ENCODE data around the gene DBN1. TPM values are rescaled to one million over a fixed set of nuclear protein-coding genes. Genes with fewer than 3 reads are reported as not detected.

The DBN1 gene
- total and polyA plus RNA-seq, 2 of the 8 experiments (the other 6 are each of a cell fraction or from before 2014, with no cell fraction given) = 168 to 333 TPM

- POLR2A ChIA-PET (ENCODE audit: partially characterized antibody) = interaction anchor here (1.0 to 67.5 kb wide), 3 partner anchors 7 to 71 kb away, joined by 3 to 3349 read pairs (median 3349); partner anchors contain the start of genes DBN1, DOK3, PDLIM7 and PRR7
- peaks cover 3% of the 10 kb centered on the region; the same call in 1 of the 2 replicates for H3K79me1 ChIP-seq (ENCODE audit: low read depth, low read length)
Measured at GRCh38 chr5:177462021-177462670, 11.3 kb downstream of the DBN1 start.

More at GRCh38 chr5:177462021-177462670, 11.3 kb downstream of the DBN1 start:
- FAIRE-seq (no peak), DNase-seq (ENCODE audit: low read depth in 1 of 2, low spot score in 2 of 2) (no peak)
- no peak overlapping the region for H4K91ac ChIP-seq (replicated peaks; ENCODE audit: insufficient read length, low read length)
- H3K79me2 ChIP-seq (ENCODE audit: control insufficient read depth in 1 of 2, insufficient read depth in 2 of 2, low read length in 2 of 2) = peaks cover 0 to 7% of the 10 kb centered on the region in 2 experiments; a peak in 2 of 4 replicates
- no peaks in the 10 kb centered on the region for H3K27me3 ChIP-seq (replicated peaks in 1 of 4; ENCODE audit: control insufficient read depth in 3 of 4, extremely low read depth in 1 of 4, insufficient read depth in 3 of 4, low read length in 3 of 4)
- H2BK5ac ChIP-seq (ENCODE audit: low read depth, low read length) = no peak overlapping the region; the same call in 1 of the 2 replicates
- no peak overlapping the region for H4K5ac ChIP-seq (ENCODE audit: insufficient read length, low read depth, low read length)
- no peak overlapping the region for H2BK120ac ChIP-seq (replicated peaks; ENCODE audit: low read depth, low read length)
- H2BK12ac ChIP-seq (ENCODE audit: low read depth, low read length) = no peak overlapping the region
- no peaks in the 10 kb centered on the region for H3K23me2 ChIP-seq (ENCODE audit: low read depth, low read length)
- H4K20me1 ChIP-seq (replicated peaks in 1 of 2; ENCODE audit: control insufficient read depth in 1 of 2, insufficient read depth in 2 of 2, low read length in 2 of 2) = peaks cover 24 to 49% of the 10 kb centered on the region in 2 experiments
- no peak overlapping the region for H3K23ac ChIP-seq (ENCODE audit: insufficient read length)
- no peak overlapping the region for H3K4me3 ChIP-seq (ENCODE audit: extremely low read depth in 1 of 4, insufficient read depth in 2 of 4, low read depth in 3 of 4, low read length in 4 of 4)
- H2BK15ac ChIP-seq (ENCODE audit: low read length) = no peak overlapping the region
- CTCF ChIA-PET (ENCODE audit: partially characterized antibody) = interaction anchor here (1.1 to 5.5 kb wide), 4 partner anchors 9 to 41 kb away, joined by 3 to 64 read pairs (median 5); partner anchors contain the start of gene DBN1
- H3K4me2 ChIP-seq (ENCODE audit: insufficient read depth in 1 of 2, low read depth in 2 of 2, low read length in 2 of 2) = no peak overlapping the region
- peaks cover 36 to 79% (median 67%) of the 10 kb centered on the region in 4 experiments for H3K36me3 ChIP-seq (ENCODE audit: control insufficient read depth in 2 of 4, insufficient read depth in 4 of 4, low read length in 3 of 4)
- no peak overlapping the region for H2AFZ ChIP-seq (ENCODE audit: low read length)
- no peak overlapping the region for H3K14ac ChIP-seq (ENCODE audit: insufficient read length)
- no peak overlapping the region for H3K18ac ChIP-seq (ENCODE audit: extremely low read depth, low read length)
- H3K4me1 ChIP-seq (replicated peaks in 1 of 4; ENCODE audit: control insufficient read depth in 3 of 4, insufficient read depth in 4 of 4, low read length in 3 of 4) = peaks cover 0 to 5% (median 3%) of the 10 kb centered on the region in 4 experiments; a peak in 4 of 7 replicates
- H3K9me3 ChIP-seq (ENCODE audit: insufficient read depth in 2 of 2, low read depth in 1 of 2, low read length in 1 of 2) = peaks cover 0 to 4% of the 10 kb centered on the region in 2 experiments; a peak in 2 of 4 replicates
- TF ChIP-seq POLR2AphosphoS5 (IDR thresholded peaks at IDR 0.05; ENCODE audit: low read depth, low read length) (peak; percentile 67; the same call in 1 of the 2 replicates), CEBPB (IDR thresholded peaks at IDR 0.05; ENCODE audit: low read depth, low read length) (no peak)
- no peak overlapping the region for H2BK20ac ChIP-seq (ENCODE audit: low read length)
- no peak overlapping the region for H3K4ac ChIP-seq (replicated peaks; ENCODE audit: insufficient read length, low read depth, low read length)
- no peak overlapping the region for H3K56ac ChIP-seq (replicated peaks; ENCODE audit: insufficient read length, low read depth, low read length)
- no peak overlapping the region for H3K9ac ChIP-seq (replicated peaks in 1 of 4; ENCODE audit: extremely low read depth in 1 of 4, low read depth in 3 of 4, low read length in 3 of 4)
- peak overlapping the region; percentile 11; the same call in 1 of the 2 replicates for H3K27ac ChIP-seq (ENCODE audit: low read depth, low read length)
- H2AK5ac ChIP-seq (ENCODE audit: low read depth, low read length) = no peak overlapping the region
- 92% methylated on average over 24 of the region's 27 CpGs; no CpG with 5 or more reads in 1 of the 2 experiments for WGBS, 2 experiments (ENCODE audit: extremely low coverage in 1 of 2, insufficient coverage in 1 of 2, insufficient read length in 1 of 2, insufficient replicate concordance in 2 of 2, low coverage in 1 of 2, low lambda C conversion rate in 2 of 2, missing lambda C conversion rate in 1 of 2)
- H4K8ac ChIP-seq (ENCODE audit: extremely low read depth, insufficient read depth, low read length) = peak overlapping the region; percentile 36; the same call in 1 of the 2 replicates
